ENCODE results near the gene OR4D2.

GRCh38 chr17:58150394-58150793, 16.4 kb upstream of the OR4D2 start:
- TF ChIP-seq, protein P1, sequence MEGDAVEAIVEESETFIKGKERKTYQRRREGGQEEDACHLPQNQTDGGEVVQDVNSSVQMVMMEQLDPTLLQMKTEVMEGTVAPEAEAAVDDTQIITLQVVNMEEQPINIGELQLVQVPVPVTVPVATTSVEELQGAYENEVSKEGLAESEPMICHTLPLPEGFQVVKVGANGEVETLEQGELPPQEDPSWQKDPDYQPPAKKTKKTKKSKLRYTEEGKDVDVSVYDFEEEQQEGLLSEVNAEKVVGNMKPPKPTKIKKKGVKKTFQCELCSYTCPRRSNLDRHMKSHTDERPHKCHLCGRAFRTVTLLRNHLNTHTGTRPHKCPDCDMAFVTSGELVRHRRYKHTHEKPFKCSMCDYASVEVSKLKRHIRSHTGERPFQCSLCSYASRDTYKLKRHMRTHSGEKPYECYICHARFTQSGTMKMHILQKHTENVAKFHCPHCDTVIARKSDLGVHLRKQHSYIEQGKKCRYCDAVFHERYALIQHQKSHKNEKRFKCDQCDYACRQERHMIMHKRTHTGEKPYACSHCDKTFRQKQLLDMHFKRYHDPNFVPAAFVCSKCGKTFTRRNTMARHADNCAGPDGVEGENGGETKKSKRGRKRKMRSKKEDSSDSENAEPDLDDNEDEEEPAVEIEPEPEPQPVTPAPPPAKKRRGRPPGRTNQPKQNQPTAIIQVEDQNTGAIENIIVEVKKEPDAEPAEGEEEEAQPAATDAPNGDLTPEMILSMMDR (tag by site-specific recombination; IDR thresholded peaks at IDR 0.05): no peak
- TF ChIP-seq KLF16 (tag by site-specific recombination; IDR thresholded peaks at IDR 0.05) (no peak), BCL11A (tag by site-specific recombination; IDR thresholded peaks at IDR 0.05; ENCODE audit: low read depth) (no peak), ZNF133 (tag by site-specific recombination; IDR thresholded peaks at IDR 0.05) (no peak), ZNF248 (tag by site-specific recombination; IDR thresholded peaks at IDR 0.05) (no peak)

Measured in HEK293 (cell line).